HG02981 (cell line): ENCODE results near the gene POLR2C.
A peak's percentile ranks its signal among the peaks of the same experiment; 100 is the strongest.

Experiments used
- ATAC-seq: cut with Tn5 transposase; IDR thresholded peaks from one replicate; pipeline ENCODE4 v1.9.1; 2021; ENCODE audit warnings: mild to moderate bottlenecking, moderate library complexity; ENCODE audit not compliant: unreplicated experiment

Gene POLR2C

DNA sequence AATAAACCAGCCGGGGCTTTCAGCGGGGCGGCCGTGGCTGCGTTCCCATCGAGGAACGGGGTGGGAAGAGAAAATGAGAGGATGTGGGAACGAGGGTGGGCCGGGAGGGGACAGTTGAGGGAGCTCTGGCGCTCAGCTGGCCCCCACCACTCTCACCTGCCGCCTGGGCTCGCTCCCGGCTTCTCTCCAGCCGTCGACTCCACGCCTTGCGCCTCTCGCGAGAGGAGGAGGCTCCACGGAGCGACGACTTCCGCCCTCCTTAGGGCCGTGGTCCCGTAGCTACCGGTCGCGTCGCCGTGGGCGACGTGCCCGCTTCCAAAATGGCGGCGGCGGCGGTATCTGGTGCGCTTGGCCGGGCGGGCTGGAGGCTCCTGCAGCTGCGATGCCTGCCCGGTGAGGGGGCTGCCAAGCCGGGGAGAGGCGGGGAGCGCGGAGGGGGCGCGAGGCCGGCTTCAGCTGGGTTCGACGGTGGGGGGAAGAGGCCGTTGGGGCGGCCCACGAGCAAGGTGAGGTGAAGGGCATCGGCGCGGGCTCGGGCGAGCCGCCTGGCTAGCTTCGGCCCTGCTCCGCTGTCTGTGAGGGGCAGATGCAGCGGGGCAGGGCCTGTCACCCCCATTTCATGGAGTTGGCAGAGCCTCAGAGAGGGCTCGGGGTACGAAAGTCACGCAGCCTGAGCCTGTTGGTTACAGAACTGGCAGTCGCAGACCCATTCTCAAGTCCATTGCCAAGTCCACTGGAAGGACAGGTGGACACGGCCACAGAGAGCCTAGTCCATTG lies 15.1 kb upstream of the POLR2C start, which contains the start of the genes CIAPIN1 and COQ9:
Gene CIAPIN1, minus strand, starts transcription at position 200 of the 777 bp plus-strand sequence. CDS start 6,457 bp downstream, outside the sequence.
Gene COQ9, plus strand, starts transcription at position 294 of the 777 bp plus-strand sequence. Its CDS starts 27 bp downstream, at position 321.
- peak; percentile 97 for ATAC-seq

DNA sequence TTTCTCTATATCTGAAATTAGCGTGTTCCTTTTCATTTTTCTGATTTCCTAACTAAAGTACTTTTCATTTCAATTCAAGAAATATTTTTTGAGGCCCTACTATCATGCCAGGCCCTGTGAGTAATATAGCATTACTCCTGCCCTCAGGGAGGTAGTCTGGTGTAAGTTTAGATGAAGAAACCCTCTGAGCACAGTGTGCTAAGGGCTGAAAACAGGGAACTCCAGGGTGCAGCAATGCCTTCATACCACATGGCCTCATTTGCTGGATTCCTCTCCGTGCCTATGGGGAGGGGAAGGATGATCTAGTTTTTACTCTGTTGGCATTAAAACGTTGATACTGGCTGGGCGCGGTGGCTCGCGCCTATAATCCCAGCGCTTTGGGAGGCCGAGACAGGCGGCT lies 10.5 kb upstream of the POLR2C start:
- ATAC-seq: no peak

DNA sequence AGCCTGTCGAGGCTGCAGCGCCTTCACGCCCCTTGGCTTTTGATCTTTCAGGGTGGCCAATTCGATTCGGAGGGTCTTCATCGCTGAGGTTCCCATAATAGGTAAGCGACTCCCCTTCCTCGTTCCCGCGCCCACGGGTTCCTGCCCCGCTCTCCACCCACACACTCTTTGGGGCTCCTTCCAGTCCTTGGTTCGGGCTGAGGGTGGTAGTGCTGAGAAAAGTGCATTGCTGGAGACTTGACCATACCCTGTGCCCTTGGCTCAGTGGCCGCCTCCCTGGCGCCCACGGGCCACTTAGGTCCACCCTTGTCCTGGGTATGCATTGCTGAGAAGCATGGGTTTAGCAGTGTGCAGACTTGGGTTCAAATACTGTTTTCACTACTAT lies 491 bp downstream of the POLR2C start:
- peak; percentile 4 for ATAC-seq

DNA sequence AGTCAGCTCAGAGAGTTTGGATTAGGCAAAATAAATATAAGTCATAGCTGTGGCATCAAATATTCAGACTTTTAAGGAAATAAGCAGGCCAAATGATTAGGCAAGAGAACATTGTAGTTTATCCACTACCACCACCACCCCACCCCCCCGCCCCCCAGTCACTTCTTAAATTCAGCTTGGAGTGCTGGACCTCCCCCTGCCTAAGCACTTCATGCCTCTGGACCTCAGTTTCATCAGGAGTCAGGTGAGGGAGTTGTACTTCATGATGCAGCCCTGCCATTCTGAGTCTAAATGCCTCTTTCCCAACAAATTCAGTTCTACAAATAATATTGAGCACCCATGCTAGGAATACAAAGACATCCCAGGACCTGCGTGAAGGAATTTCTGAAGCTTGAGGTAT lies 2.0 kb downstream of the POLR2C start:
- ATAC-seq: no peak

DNA sequence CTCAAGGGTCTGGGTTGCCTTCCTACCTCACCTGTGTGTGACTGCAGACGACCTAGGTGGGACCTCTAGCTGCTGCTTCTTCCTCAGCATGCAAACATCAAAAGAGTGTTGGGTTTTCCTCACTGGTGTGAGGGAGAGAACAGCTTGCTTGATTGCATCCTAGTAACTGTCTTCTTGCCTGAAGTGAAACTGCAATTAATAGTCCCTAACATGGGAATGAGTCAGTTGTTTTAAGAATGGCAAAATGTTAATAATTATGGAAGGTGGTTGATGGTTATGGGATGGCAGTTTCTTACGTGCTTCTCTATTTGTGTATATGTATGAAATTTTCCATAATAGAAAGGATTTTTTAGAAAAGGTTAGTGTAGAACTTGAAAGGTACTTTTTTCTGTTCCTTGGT lies 5.9 kb downstream of the POLR2C start:
- ATAC-seq: no peak

DNA sequence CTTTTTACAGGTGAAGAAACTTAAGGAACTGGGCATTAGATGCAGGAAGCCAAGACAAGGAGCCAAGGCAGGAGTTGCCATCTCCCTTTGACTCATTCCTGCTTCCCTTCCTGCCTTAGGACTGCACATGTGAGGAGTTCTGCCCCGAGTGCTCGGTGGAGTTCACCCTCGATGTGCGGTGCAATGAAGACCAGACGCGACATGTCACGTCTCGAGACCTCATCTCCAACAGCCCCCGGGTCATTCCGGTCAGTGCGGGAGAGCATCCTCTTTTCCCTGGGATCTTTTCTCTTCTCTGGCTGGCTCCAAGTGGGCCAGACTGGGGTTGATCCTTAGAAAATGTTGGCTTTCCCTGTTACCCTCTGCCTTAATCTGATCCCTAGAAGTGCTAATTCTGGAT lies 6.6 kb downstream of the POLR2C start:
- ATAC-seq: no peak

DNA sequence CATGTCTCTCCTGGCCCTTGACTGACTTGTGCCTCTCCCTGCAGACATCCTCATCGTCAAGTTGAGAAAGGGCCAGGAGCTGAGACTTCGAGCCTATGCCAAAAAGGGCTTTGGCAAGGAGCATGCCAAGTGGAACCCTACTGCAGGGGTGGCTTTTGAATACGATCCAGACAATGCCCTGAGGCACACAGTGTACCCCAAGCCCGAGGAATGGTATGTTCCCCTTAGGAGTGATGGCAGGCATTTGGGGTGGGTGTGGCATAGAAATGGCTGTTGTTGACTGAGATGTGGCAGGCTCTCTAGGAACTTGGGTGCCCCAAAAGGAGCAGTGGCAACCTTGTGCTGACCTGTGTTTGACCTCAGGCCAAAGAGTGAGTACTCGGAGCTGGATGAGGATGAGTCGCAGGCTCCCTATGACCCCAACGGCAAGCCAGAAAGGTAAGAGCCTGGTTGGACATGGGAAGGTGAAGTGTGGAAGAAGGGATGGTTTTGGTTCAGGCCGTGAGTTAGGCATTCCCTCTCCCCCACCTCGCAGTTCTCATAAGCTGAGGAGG lies 7.5 kb downstream of the POLR2C start:
- no peak for ATAC-seq

DNA sequence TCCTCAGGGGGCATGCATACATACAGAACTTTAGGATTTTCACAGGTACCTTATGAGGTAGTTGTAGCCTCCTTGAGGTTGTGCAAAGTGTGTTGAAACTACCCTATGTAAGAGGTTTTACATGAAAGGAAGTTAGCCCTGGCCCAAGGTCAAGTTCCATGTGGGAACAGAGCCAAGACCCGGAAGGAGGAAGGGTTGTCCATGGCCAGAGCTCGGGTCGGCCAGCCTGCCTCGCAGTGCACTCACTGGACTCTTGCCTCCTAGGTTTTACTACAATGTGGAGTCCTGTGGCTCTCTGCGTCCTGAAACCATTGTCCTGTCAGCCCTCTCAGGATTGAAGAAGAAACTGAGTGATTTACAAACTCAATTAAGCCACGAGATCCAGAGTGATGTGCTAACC lies 8.2 kb downstream of the POLR2C start:
- no peak for ATAC-seq

DNA sequence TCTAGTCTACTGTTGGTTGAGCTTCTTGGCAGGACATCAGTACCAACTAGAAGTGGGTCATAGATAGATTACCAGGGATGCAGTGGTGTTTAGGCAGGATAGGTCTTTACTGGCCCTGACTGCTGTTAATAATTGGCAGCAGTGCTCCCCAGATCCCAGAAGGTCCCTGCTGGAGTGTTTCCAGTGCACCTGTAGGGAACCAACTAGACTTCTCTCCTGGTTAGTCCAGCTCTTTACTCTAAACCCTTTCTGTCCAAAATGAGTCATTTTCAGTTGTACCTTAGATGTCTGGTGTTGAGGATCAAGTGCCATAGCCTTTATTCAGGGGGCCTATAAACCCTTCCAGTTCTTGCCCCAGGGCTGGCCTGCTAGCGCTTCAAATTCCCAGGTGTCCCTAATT lies 8.7 kb downstream of the POLR2C start:
- ATAC-seq: no peak

DNA sequence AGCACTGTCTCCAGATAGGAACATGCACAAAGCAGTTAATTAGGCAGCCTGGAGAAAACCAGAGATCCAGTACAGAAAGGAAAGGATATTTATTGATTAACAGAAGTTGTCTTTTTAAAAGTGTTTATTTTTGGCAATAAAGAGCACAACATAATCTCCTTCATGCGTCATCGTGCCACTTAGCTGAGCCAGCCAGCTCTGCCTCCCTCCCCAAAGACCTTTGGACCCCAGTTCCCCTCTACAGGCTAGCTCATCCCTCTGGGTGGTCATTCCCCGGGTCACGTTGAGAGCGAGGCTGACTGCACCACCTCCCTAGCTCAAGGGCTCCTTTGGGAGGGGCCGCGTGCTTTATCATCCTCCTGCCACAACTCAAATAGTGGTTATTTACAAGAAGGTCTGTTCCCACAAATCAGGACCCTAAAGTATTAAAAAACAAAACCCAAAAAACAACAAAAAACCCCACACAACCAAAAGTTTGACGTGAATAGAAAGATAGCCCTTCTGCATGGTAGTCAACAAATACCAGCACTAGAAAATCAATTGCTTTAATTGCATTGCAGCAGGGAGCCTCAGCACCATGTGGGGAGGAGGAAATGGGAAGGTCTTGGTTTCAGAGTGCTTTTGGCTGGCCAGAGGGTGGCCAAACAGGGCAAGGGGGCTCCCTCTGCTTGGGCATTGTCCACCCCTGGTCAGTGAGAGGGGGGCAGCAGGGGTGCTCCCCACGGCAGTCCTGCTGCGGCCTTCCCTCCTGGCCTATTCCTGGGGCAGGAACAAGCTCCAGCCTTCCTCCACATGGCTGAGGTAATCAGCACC lies 9.6 kb downstream of the POLR2C start:
- no peak for ATAC-seq

DNA sequence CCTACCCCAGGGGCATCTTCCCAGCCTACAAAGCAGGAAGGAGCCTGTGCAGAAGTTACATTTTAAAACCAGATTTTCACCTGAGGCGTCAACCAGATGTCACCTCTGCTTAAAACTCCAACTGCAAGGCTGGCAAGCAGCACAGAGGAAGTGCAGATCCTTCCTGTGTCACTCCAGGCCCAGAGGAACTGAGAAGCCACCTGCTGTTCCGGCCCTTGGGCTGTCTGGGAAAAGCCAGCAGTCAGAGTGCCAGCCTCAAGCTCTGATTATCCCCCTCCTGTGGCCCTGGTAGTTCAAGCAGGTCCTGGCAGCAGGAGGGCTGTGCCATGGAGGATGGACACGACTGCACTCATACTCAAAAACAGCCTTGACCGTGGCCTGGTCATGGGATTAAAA lies 10.2 kb downstream of the POLR2C start:
- ATAC-seq: no peak

DNA sequence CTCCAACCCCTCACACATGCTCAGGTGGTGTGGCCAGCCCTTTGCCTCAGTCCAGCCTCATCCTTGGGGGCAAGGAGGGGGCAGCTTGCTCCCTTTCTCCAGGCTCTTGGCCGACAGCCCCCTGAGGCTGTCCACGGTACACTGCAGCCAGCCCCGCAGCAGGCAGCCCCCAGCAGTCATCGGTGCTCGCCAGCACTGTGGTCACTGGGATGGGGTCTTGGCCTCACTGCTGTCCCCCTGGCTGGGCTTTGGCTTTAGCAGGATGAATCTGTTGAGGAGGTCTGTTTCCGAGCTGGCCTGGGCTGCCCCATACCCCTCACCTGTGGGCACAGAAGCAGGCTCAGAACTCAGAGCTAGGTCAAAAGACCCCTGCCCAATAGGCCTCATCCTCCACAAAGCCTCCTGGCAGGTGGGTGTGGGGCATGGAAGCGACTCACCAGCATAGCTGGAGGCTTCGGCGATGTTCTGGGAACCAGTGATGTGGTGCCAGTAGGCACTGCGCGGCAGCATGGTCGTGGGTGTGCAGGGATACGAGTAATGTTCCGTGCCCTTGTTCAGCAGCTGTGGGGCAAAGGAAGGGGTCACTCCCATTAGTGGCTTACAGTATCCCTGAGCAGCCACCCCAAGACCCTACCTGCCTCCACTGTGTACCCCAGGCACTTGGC lies 10.8 kb downstream of the POLR2C start:
- ATAC-seq: no peak

DNA sequence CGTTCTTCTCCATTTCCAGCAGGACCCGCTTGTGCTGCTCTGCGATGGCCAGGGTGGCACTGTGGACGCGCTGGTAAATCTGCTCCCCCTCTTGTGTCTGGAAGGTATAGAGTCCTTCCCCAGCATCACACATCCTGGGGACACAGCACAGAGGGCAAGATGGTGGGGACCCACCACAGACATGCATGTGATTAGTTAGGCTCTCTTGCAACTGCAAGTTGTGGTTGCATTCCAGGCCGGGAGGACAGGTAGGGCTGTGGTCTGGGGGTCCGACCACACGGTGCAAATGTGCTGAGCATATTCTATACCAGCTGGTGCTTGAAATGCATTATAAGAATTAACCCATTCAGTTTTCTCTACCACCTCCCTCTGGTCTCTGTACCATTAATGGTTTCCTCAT lies 11.4 kb downstream of the POLR2C start:
- no peak for ATAC-seq

DNA sequence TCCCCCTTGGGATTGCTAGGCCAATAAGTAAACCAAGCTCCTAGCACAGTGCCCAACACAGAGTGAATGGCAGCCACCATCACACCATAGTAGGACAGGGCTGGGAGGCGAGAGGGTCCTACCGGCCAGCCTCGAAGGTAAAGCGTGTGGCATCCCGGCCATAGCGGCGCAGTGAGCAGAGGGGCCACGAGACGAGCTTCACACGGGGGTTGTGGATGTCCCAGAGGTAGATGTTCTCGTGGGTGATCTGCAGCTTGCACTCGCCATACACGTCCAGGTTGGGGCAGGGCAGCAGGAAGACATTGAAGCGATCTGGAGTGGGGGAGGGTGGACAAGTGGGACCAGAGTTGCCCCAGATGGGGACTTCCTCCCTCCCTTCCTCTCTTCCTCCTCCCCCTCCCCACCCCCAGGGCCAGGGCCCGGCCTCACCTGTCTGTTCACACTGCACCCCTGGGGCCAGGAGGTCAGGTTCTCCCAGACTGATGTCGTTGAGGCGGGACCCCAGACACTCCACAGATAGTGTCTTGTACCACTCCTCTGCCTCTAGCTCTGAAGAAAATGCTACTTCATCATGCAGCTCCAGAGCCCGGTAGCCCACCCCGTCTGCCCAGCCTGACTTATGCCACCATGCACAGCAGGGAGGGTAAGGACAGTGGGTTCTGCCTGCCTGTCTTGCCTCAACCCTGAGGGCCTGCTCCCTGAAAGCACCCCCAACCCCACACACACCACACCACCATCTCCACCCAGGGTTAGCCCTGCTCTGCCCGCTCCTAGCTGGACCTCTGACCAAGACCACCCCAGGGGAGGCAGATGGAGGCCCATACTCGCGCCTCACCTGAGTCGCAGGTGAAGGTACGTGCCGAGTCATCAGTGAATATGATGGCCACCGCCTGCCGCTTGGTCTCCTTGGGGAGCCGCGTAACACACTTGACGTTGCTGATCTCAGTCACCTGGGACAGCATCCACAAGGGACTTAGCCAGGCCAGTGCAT lies 12.5 kb downstream of the POLR2C start:
- no peak for ATAC-seq

DNA sequence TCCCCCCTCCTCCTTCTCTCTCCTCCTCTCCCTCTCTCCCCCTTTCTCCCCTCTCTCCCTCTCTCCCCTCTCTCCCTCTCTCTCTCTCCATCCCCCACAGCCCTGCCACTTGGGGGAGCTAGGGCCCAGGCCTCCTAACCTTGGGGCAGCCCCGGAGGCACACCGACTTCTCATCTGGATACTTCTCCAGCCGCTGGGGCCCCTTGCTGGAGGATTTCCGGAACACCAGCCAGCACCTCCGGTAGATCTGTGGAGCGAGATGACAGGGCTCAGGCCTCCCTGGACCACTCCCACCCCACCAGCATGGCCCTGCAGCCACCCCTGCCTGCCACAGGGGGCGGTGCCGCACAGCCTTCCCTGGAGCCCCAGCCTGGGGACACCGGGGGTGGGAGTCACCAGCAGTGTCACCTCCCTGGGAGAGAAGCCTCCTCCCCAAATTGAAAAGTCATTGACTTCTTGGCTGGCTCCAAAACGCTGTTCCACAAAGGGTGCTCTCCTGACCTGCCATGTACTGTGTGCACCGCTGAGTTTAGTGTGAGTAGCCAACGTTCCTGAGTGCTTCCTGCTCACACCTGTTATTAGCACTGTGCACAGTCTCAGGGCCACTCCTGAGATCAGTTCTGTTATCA lies 13.3 kb downstream of the POLR2C start:
- peak; percentile 97 for ATAC-seq

DNA sequence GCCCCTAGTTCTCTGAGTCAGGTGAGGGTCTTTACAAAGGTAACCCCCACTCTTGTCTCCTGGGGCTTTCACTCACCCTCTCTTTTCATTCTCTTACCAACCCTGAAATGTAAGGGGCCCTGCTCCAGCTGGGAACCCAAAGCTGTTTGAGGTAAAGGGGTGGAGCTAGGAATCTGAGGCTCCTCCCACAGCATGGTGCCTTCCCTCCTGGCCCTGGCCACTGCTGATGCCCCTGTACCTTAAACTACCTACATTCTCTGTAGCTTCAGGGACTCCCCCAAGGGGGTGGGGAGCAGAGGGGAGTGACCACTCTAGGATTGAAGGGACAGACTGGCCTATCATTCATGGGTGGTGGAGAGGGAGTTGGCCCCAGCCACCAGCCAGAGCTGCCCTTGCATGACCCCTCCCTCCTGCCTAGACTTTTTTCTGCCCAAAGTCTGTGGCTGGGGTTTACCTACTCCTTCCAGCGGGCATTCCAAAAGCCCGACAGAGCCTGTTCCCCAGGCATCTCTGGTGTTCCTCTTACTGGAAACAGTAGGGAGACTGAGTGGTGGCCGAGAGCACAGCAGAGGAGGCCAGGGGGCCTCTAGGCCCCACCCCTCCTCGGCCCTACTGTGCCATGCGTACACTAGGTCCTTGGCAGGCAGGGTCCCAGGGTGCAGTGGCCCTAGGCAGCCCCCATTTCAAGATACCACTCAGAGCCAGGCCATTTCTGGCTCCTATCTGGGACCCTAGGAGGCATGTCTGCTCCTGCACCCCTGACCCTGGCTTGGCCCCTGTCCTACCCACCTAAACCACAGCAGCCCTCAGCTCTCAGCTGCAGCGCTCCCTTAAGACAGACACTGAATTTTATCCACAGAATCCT lies 14.3 kb downstream of the POLR2C start:
- no peak for ATAC-seq

DNA sequence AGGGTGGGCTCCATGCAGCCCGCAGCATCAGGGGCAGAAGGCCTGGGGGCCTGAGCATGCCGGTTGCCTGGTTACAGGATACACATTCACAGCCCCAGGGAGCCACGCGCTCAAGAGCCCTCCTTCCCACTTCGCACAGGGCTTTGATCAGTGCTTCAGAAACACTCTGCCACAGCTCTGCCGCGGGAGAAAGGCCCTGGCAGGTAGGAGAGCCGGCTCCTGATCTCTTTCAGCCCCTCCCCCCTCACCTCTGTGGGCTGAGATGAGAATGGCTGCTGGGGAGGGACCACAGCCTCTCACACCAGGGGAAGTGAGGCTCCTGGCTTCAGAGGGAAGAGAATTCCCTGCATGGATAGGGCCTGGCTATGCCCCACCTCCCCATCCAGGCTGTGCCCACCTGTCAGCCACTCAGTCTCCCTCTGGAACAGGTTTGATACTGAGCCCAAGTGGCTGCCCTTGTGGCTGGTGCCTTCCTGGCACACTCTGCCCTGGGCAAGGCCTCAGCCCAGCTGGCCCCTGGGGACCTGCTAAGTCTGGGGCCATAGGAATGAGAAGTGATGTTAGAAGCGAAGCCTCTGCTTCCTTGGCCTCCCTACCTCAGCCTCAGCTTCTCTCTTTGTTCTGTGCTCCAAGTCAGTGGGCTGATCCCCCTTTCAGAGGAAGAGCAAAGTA lies 15.2 kb downstream of the POLR2C start:
- ATAC-seq: no peak
